Non-pigmented ciliary epithelial cell (primary cell): Measurements from ENCODE around the gene PPM1L.

Experiments used
- DNase-seq: peaks from one replicate; pipeline ENCODE4 v3.0.0-alpha.2; 2010; ENCODE audit warnings: low read depth

PPM1L gene

GRCh38 chr3:160808838-160809237 is 52.8 kb downstream of the PPM1L start:
- no peak for DNase-seq

DNA sequence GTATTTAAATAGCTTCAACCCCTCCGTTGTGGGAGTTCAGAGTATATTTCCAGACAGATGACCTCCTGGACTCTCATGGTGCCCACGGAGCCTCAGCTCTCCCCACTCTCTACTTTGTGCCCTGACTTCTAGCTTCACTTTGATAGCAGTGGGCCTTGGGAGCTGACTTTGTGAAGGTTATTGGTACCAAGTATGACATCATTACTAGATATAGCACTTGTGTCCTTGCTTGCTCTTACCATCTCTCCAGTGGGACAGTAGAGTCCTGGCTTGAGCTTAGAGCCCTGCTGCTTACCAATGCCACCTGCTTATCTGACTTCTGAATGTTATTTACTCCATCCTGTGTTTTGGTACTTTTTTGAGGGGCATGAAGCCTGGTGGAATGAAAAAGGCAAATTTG is 53.4 kb downstream of the PPM1L start:
- DNase-seq: no peak

DNA sequence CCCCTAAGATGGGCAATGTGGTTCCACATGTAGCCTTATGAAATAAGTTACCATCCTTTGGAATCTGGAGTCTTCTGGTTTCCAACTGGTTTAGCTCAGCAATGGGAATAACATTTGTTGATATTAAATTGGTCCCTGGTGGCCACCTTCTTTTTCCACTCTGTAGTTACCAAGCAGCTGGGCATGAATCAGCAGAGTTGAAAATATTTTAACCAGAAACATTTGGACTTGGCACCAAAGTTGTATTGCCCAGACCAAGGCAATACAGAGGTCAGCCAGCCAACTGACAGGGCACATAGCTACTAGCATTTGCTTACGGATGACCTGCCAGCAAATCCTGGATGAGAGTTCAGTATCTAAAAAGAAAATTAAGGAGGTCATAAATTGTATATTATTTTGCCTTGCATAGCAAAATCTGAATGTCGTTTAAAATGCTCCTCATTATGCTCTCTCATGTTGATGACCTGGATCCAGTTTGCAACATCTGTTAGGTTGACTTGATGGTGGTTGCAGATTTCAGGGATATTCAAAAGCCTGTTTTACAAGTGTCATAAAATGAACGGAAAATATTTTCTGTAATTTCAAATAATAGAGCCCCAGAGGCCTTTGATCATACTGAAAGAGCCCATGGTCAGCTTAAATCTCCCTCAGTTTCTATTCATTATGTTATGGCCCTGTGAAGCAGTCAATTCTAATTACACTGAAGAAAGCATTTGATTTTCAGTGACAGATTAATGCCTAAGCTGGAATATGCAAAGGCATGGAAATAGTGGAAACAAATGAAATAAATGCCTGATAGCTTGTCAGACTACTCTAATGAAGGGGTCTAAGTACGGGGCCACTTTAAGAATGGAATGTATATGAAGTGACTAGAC is 54.6 kb downstream of the PPM1L start:
- DNase-seq: no peak

GRCh38 chr3:160811237-160811548 is 55.2 kb downstream of the PPM1L start:
- DNase-seq: no peak

GRCh38 chr3:160812304-160812703 is 56.3 kb downstream of the PPM1L start:
- no peak for DNase-seq

GRCh38 chr3:160815280-160815679 is 59.2 kb downstream of the PPM1L start:
- no peak for DNase-seq

DNA sequence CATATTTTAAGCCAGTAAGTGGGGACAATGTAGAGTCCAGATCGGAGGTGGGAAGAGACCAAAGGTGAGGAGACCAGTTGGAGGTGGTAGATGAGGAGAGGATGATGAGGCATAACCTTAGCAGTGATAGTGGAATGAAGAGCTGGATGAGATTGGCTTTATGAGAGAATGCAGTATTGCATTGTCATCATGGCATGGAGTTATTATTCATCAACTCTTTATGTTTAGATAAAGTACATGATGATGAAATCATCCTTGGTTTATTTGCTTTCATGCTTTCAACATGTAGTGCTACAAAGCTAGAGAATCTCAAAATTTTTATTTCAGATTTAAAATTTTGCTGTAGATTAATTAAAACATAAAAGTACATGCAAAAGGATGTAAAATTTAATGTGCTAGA is 64.0 kb downstream of the PPM1L start:
- no peak for DNase-seq

- DNase-seq: no peak
Observed at GRCh38 chr3:160820430-160820829, 64.4 kb downstream of the PPM1L start.

GRCh38 chr3:160822936-160823335 is 66.9 kb downstream of the PPM1L start:
- no peak for DNase-seq

GRCh38 chr3:160825311-160825800 is 69.3 kb downstream of the PPM1L start:
- DNase-seq: no peak

DNA sequence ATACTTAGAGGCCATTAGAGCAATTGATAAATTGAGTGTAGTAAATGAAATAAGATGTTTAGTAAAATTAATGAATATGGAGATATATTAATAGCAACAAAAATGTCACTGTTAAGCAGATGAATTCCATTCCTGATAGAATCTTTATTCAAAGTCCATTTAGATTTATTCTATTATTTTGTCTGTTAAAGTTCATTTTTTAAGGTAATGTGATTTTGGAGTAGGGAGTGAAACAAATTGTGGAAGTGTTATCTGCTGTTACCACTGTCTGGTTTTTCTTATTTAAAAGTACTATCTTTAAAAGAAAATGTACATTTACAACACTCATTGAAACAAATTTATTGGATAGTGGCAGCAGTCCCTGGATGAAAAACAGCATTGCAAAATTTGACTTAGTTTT is 70.4 kb downstream of the PPM1L start:
- DNase-seq: no peak

GRCh38 chr3:160826991-160827390 is 71.0 kb downstream of the PPM1L start:
- no peak for DNase-seq

DNA sequence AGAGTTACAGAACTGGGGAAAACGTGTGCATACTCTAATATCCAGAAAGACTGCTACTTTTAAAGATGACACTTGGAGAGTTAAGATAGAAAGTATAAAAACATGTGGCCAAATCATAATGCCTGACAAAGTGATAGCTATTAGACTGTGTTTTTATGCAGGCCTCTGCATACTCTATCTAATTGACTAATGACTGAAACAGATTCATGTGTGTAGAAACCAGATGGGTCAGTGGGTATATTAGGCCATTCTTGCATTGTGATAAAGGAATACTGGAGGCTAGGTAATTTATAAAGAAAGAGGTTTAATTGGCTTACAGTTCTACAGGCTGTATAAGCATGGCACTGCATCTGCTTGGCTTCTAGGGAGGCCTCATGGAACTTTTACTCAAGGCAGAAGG is 71.5 kb downstream of the PPM1L start:
- no peak for DNase-seq

DNA sequence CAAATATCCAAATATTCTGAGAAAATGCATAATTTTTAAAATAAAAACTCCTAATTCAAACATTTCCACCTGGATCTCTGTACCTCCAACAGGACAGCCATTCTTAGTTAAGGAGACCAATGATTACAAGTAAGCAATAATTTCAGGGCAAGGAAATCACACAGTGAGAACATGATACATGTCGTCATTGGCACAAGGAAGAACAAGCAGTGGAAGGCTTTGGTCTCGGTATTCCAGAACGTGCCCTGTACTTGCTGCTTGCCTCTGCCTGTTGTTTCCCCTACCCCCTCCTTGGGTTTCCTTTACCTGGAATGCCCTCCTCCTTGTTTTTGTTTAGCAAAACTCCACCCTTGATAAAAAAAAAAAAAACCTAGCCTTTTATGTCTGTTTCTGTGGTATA is 72.8 kb downstream of the PPM1L start:
- no peak for DNase-seq

DNA sequence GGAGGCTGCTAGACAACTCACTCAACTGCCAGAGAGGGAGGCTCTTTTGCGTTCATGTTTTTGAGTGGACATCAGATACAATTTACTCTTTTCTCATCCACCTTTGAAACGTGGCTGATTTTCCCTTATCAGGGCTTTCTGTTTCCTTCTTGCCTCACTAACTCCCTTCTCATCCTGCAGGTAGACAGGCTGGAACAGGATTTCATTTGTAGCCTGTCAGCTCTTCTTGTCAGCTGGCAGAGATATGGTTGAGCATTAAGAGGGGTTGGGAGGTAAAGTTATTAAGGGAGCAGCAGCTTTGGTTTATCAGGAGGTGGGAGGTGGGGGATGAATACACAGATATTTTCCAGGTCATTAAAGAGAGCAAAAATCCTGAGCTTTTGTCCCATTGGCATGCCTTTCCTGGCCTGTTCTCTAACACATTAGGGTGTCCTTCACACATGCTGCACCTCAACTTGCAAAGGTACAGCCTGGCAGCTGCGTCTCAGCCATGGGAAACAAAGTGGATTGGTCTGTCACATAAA is 73.5 kb downstream of the PPM1L start:
- no peak for DNase-seq

DNA sequence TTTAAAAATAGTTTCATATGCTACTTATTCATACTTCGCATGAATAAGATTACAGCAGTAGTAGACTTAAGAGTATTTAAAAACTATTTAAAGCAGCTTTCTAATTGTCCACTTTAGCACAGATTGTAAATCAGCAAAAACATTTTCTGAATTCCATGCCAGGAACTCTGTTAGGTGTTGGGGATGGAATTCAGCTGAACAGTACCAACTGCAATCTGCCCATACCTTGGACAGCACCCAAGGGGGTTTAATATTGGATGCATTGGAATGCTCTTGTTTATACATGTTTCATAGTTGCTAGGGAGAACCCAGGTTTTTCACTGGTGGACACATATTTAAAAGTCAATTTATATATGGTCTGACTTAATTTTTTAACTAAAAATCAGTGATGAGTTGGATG is 74.8 kb downstream of the PPM1L start:
- DNase-seq: no peak

DNA sequence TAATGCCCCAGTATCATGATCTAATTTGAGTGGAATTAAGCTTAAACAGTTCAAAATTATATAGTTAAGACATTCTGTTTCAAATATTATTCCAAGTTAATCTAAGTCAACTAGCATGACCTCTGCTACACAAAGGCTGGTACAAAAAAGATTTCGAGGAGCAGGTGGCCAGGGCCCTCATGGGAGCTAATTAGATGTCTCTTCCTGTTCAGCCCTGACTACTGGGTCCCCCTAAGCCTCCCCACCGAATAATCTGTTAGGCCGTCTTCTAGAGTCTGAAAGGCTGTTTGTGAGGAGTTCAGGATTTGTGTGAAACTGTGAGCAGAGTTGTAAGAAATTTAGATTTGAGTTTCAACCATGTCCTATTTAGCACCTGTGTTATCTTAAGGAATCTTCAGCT is 75.4 kb downstream of the PPM1L start:
- DNase-seq: no peak

DNA sequence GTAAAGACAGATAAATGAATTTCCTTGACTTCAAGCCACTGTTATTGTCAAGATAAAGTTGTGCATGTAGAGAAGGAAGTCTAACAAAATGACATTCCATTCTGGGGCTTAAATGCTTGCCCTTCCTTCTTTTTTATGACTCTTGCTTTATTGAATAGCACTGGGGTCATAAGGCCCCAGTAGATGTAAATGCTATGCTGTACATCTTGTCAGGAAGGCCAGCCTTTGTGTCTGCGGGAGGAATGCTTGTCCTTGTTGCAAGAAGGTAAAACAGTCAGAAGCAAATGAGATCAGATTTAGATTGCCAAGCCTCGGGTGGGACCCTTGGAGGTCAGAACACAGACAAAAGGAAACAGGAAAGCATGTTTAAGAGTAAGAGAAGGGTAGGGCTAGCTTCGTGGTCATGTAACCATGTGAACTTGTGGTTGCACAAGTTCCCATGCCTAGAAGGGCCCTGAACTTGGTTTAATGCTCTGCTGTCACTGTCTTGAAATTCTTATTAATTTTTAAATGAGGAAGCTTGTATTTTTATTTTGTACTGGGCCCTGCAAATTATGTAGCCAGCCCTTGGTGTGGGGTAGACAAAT is 81.5 kb downstream of the PPM1L start:
- no peak for DNase-seq

DNA sequence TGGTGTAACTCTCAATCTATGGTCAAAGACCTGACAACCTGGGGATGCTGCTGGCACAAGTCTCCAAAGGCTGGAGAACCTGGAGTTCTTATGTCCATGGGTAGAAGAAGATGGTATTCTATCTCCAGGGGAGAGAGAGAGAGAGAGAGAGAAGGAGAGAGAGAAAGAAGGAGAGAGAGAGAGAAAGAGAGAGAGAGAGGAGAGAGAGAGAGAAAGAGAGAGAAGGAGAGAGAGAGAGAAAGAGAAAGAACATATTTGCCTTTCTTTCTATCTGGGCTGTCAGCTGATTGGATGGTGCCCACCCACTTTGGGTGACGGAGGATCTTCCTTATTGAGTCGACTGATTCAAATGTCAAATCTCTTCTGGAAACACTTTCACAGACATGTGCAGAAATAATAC is 84.6 kb downstream of the PPM1L start:
- DNase-seq: no peak

- DNase-seq: no peak
Observed at GRCh38 chr3:160841455-160841854, 85.4 kb downstream of the PPM1L start.

DNA sequence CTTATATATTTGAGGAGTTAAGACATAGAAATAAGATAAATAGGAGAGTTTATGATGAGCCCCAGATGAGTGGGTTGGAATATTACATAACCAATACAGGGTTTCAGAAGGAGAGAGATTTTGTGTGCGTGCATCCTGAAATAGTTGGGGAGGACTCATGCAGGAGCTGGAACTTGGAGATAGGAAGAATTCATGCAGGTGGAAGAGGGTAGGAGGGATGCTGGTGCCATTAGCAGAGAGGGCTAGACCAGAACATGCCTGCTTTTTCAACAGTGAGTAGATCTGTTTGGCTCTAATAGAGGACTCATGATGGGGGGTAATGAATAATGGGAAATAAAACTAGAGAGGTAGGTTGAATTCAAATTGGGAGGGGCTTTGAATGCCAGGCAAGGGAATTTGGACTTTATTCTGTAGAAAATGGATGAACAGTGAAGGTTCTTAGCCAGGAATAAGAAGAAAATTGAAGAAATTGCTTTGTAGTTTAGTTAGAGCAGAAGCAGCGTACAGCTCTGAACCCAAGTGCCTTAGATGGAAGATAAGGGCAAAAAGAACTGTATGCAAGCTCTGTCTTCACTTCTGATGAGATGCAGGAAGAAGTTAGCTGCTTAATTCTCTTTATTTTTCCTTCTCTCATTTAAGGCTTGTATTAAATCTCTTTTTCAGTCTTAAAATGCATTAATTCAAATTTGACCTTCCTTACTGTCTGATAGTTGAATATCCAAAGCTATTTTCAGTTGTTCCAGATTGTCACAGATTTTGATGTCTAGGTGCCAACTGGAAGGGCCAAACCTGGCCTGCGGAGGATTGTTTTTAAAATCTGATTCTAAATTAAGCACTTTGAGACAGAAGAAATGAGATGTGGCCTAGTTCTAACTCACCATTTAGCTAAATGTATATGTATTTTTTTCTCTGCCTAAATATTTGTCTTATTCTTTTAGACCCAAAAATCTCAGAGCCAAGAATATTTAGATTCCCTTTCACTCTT is 86.3 kb downstream of the PPM1L start:
- no peak for DNase-seq

GRCh38 chr3:160851629-160852210 is 95.7 kb downstream of the PPM1L start:
- no peak for DNase-seq
